Cardiac septum (tissue), 1 donor: ENCODE results near the gene PPTC7. TPM values are rescaled to one million over a fixed set of nuclear protein-coding genes. Genes with fewer than 3 reads are reported as not detected.
"Not testable (repeated sequence)": the region's sequence is repeated elsewhere in the genome, so short reads cannot be mapped to it uniquely, and the experiment has no call there.

Experiments
- DNase-seq: peaks from one replicate; pipeline ENCODE4 v3.0.0-alpha.2; 2020; ENCODE audit warnings: low spot score
- intact Hi-C: fragments of 100-400 bp; cut with DNase I; formaldehyde crosslinking; loops from one replicate; pipeline ENCODE4 v1.14.0; 2022
- total RNA-seq: library from RNA; stranded (reverse); fragmentation: NEBNext Ultra II Directional; extraction: Animal tissue kit (Norgen Biotek cat#: 25700); gene quantifications from one replicate; pipeline ENCODE4 v1.2.1, GENCODE V29; 2021
- donor health status: DM: no; HTN: no; CAD: no.

PPTC7 gene
- total RNA-seq, 1 donor from 2014 or later = 55.0 TPM

- no peak for DNase-seq
- intact Hi-C loops = no loop called here
Measured at GRCh38 chr12:110543965-110544364, 39.2 kb downstream of the PPTC7 start.

DNA sequence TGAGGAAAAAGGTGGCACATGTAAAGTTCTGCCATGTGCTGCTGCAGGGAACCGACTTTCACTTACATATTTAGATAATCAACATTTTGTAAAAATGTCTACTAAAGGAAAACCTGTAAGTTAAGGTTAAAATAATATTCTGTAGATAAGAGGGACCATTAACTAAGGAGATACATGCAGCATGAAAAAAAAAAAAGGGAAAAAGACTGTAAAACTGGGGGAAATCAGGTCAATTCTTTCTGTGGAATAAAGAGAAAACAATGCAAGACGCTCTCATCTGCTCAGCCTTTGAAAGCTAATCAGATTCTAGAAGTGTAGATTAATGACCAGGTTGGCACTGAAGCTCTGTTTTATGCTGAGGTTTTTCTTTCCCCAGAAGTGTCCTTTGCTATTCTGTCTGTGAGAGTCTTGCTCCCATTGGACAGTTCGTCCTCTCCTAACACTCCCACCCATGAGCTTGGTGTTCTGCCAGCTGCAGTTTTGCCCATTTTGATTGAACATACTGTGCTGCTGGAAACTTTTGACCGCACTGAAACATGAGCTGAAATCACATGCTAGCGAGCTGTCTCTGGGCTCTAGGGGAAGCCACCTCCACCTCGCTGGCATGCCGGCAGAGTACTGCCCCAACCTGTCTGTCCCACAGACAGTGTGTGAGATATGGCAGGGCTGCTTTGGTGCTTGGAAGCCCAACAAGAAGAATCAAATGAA lies 39.7 kb downstream of the PPTC7 start:
- intact Hi-C loops = no loop called here
- DNase-seq = peak; percentile 77

- intact Hi-C loops = no loop called here
- no peak for DNase-seq
Measured at GRCh38 chr12:110540048-110540447, 43.1 kb downstream of the PPTC7 start.

- intact Hi-C loops = loop anchor here (5.0 kb wide), 1 partner anchor 43 kb away; the partner anchor contains the start of gene PPTC7
- DNase-seq = no peak
Measured at GRCh38 chr12:110538869-110539622, 44.1 kb downstream of the PPTC7 start.

DNA sequence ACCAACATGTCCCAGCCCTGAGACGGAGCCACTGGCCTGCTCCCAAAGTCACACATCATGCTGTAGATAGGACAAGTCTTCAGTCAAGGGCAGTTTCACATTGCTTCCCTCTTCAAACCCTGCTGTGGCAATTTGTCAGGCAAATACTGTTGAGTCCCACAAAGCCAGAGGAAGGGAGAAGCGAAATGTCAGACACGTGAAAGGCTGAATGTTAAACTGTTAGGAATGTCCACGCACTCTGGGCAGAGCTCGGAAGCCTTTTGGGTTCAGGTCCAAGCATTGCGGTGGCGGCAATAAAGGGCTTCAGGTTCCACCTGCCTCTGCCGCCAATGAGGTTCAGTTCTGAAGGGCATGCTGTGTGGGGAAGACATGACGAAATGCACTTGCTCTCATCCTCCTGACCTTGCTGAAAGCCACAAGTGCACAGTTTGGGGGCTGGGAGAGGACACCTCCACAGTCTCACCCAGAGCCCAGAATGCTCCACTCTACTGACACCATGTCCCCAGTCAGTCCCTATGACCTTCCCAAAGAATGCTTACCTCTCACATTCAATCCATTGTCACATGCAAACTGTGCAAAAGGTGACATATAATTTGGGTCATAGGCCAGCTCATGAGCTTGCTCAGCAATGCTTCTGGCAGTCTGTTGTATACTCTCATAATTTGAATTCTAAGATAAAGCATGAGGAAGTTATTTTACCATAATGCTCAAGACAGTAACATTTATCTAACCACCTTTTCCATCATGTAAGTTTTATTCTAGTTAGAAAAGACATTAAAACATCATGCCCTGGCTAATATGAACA lies 45.3 kb downstream of the PPTC7 start:
- intact Hi-C loops = loop anchor here (5.0 kb wide), 1 partner anchor 44 kb away; the partner anchor contains the start of gene PPTC7
- DNase-seq = peak; percentile 81

DNA sequence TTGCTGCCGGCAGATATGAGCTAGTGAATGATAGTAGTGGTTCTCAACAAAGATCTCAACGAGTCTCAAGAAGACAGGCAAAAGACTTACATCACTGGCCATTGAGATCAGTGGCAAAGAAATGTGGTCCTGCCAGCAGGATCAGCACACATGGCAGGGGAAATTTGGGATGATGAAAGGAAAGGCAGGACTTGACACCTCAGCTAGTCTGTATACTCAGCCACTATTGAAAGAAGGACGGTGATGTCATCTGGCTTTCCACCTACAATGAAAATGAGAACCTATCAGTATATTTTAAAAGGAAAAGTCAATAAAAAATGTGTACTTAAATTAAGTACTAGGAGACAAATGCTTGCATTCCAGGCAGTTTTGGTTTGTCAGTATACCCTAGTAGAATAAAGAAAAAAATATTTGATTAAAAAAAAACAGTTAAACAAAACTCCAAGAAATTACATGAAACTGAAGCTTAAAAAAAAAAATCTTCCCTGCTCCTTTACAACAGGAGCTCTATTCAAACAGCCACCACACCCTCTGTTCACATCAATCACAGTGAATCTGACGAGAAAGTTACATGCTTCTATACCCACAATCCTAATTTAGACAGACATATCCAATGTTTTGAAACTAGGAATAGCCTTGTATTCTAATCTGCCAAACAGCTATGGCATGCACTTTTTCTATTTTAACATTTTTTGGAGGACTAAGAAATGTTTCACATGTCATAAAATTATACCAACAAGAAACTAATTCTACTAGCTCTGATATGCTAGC lies 46.1 kb downstream of the PPTC7 start:
- no peak for DNase-seq
- intact Hi-C loops = loop anchor here (5.0 kb wide), 1 partner anchor 45 kb away; the partner anchor contains the start of gene PPTC7

DNA sequence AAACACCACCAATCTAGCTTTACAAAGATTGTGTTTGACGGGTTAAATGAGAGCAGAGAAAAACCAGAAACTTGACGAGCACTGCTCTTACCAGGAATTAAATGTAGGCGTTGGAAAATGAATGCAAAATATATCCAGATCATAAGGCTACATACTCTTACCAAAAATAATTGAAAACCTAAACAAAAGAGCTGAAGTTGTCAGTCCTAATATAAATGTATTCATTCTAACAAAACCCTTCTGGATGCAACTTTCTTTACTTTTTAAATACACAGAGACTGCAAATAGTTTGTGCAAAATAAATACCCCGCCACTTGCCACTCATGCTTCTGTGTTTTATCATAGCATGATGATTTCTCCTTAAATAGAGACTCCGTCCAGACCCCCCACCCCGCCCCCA lies 48.3 kb downstream of the PPTC7 start:
- intact Hi-C loops = loop anchor here (5.0 kb wide), 1 partner anchor 47 kb away; the partner anchor contains the start of gene PPTC7

GRCh38 chr12:110533607-110534006 lies 49.5 kb downstream of the PPTC7 start:
- intact Hi-C loops = no loop called here
- no peak for DNase-seq

More for the DNA sequence above, 48.3 kb downstream of the PPTC7 start:
- no peak for DNase-seq

DNA sequence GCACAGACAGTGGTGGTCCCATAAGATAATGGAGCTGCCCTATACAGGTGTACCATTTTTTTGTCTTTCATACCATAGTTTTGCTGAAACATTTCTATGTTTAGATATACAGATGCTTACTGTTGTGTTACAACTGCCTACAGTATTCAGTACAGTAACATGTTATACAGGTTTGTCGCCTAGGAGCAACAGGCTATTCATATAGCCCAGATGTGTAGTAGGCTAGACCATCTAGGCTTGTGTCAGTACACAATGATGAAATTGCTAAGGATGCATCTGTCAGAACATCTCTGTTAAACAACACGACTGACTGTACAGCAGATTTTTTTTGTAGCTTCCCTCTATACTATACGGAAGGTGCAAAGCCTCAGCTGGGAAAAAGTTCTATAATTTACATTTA lies 50.5 kb downstream of the PPTC7 start:
- no peak for DNase-seq
- intact Hi-C loops = no loop called here

GRCh38 chr12:110531741-110532333 lies 51.3 kb downstream of the PPTC7 start:
- DNase-seq = no peak

GRCh38 chr12:110530511-110530910 lies 52.6 kb downstream of the PPTC7 start:
- no peak for DNase-seq
- intact Hi-C loops = no loop called here

More at GRCh38 chr12:110531741-110532333, 51.3 kb downstream of the PPTC7 start:
- intact Hi-C loops = no loop called here

GRCh38 chr12:110528277-110528839 lies 54.8 kb downstream of the PPTC7 start:
- intact Hi-C loops = no loop called here
- DNase-seq = no peak

DNA sequence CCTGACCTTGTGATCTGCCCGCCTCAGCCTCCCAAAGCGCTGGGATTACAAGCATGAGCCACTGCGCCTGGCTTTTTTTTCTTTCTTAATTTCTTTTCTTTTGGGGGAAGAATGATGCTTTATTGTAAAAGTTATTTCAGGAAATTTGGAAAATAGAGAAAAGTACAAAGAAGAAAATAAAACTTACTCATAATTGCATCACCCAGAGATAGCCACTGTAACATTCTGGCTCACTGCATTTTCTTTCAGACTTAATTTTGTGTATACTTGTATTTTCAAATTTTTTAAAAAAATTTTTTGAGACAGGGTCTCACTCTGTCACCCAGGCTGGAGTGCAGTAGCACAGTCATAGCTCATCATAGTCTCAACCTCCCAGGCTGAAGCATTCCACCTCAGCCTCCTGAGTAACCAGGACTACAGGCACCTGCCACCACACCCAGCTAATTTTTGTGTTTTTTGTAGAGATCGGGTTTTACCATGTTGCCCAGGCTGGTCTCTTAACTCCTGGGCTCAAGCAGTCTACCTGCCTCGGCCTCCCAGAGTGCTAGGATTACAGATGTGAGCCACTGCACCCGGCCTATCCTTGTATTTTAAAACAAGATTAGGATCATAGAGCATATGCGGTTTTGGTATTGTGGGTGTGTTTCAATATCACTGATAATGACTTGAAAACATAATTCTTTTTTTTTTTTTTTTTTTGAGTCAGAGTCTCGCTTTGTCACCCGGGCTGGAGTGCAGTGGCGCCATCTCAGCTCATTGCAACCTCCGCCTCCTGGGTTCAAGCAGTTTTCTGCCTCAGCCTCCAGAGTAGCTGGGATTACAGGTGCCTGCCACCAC lies 62.0 kb downstream of the PPTC7 start:
- intact Hi-C loops, DNase-seq: not testable (repeated sequence)

GRCh38 chr12:110518014-110518413 lies 65.1 kb downstream of the PPTC7 start:
- intact Hi-C loops, DNase-seq: not testable (repeated sequence)

- intact Hi-C loops = no loop called here
Measured at GRCh38 chr12:110516995-110517394, 66.1 kb downstream of the PPTC7 start.

DNA sequence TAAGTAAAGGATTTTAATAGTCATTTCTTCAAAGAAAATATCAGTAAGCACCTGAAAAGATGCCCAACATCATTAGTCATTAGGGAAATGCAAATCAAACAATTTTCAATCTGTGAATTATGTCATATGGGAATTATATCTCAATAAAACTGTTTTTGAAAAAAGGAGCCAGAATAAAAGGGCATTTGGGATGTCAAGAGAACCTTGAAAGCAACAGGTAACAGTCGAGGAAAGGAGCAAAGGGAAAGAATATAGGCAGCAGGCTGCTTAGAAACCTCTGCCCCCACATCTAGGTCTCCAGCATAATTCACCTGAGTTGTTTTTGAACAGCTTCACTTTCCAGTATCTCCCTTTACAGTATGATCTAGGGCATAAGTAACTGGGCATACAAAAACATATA lies 68.8 kb downstream of the PPTC7 start:
- intact Hi-C loops = loop anchor here (5.0 kb wide), 2 partner anchors 183 to 373 kb away; no protein-coding TSS in a partner anchor

More at GRCh38 chr12:110516995-110517394, 66.1 kb downstream of the PPTC7 start:
- DNase-seq = no peak

DNA sequence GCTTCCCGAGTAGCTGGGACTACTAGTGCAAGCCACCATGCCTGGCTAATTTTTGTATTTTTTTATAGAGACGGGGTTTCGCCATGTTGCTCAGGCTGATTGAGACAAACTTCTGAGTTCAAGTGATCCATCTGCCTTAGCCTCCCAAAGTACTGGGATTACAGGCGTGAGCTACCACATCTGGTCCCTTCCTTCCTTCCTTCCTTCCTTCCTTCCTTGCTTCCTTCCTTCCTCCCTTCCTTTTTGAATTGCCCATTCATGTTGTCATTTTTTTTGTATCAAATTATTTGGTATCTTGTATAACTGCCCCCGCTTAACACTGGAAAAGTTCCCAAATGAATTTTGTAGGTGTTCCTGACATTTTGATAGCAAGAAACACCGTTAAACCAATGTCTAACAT lies 69.3 kb downstream of the PPTC7 start:
- intact Hi-C loops = loop anchor here (2.0 to 5.0 kb wide), 3 partner anchors 89 to 373 kb away; no protein-coding TSS in a partner anchor
- no peak for DNase-seq

More for the DNA sequence above, 68.8 kb downstream of the PPTC7 start:
- DNase-seq = no peak
